Brain microvascular endothelial cell (primary cell): ENCODE data around the gene HOPX.

ENCODE experiments used
- DNase-seq: peaks from one replicate; pipeline ENCODE4 v3.0.0-alpha.2; 2020
- H3K27ac ChIP-seq: fragments of 250-450 bp; sonication (Bioruptor Pico); 2 replicates; pipeline ENCODE4 v1.5.1; 2020; ENCODE audit warnings: mild to moderate bottlenecking, moderate library complexity
- H3K27me3 ChIP-seq: fragments of 250-450 bp; sonication (Bioruptor Pico); replicated peaks from 2 replicates; pipeline ENCODE4 v1.5.1; 2020; ENCODE audit warnings: mild to moderate bottlenecking
- H3K36me3 ChIP-seq: fragments of 250-450 bp; sonication (Bioruptor Pico); replicated peaks from 2 replicates; pipeline ENCODE4 v1.5.1; 2020; ENCODE audit warnings: mild to moderate bottlenecking
- H3K4me3 ChIP-seq: 2 replicates; pipeline ENCODE4 v1.5.1; 2011; ENCODE audit warnings: low read depth, mild to moderate bottlenecking, control low read depth, low read length, moderate library complexity
- in situ Hi-C: cut with HindIII; loops from 2 replicates; pipeline ENCODE4 v1.10.0; 2017; ENCODE audit warnings: low sequenced_read_pairs, low pct_ligation_motif_present
- TF ChIP-seq, protein P1 (sequence below): IDR thresholded peaks from 2 replicates; pipeline ENCODE4 v1.5.1; 2011; ENCODE audit warnings: low read depth, mild to moderate bottlenecking, moderate library complexity, low read length, control low read depth, inconsistent platforms; ENCODE audit errors: missing control alignments

Gene HOPX

DNA sequence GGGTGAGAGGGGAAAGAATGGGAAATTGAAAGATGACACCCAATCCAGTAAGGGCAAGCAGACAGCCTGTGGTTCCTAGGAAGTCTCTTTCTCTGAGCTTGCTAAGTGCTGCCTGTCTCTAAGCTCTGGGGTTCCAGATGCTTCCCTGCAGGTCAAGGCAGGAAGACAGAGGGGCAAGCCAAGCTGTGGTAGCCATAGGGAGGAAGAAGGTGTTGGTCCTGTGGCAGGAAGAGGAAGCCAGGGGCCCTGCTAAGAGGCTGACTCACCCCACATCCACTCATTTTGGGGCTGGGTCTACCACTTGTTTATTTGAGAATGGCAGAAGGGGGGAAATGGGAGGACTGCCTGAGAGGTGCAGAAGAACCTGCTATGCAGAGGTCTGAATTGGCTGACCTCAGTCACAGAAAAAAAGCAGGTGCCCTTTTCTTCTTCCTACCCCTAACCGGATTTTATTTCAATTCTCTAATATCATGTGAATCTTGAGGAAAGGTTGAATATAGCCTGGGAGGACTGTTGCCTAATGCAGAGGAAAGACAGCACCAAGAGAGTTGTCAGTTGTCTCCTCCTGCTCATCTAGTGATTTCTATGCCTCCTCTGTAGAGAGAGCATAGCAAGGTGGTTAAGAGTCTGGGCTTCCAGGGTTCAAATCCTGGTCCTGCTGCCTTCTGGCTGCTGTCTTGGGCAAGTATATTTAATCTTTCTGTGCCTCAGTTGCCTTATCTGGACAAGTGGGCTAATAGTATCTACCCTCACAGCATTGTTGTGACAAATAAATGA, 27.4 kb downstream of the HOPX start:
- no peak overlapping the region for H3K4me3 ChIP-seq
- DNase-seq = no peak
- H3K27ac ChIP-seq = no peak overlapping the region
- TF ChIP-seq, protein P1, sequence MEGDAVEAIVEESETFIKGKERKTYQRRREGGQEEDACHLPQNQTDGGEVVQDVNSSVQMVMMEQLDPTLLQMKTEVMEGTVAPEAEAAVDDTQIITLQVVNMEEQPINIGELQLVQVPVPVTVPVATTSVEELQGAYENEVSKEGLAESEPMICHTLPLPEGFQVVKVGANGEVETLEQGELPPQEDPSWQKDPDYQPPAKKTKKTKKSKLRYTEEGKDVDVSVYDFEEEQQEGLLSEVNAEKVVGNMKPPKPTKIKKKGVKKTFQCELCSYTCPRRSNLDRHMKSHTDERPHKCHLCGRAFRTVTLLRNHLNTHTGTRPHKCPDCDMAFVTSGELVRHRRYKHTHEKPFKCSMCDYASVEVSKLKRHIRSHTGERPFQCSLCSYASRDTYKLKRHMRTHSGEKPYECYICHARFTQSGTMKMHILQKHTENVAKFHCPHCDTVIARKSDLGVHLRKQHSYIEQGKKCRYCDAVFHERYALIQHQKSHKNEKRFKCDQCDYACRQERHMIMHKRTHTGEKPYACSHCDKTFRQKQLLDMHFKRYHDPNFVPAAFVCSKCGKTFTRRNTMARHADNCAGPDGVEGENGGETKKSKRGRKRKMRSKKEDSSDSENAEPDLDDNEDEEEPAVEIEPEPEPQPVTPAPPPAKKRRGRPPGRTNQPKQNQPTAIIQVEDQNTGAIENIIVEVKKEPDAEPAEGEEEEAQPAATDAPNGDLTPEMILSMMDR = no peak
- H3K36me3 ChIP-seq = no peaks in the 10 kb centered on the region
- in situ Hi-C loops = no loop called here
- no peaks in the 10 kb centered on the region for H3K27me3 ChIP-seq

DNA sequence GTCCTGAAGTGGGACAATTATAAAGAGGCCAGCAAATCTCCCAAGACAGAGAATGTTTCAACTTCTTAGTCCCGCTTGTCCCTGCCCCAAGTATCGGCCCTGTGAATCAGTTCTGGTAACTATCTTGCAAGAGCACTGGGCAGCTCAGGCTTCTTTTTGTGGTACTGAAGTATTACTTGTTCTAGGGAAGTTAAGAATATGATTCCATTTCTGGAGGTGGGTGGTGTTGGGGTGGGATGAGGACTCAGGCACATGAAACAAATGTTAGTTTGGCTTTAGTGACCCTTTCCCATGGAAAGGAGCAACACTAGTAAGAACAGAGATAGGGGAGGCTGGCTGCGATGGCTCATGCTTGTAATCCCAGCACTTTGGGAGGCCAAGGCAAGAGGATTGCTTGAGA, 28.9 kb downstream of the HOPX start:
- TF ChIP-seq, protein P1 = no peak
- in situ Hi-C loops = no loop called here
- H3K36me3 ChIP-seq = no peaks in the 10 kb centered on the region
- DNase-seq = no peak
- no peak overlapping the region for H3K4me3 ChIP-seq
- H3K27ac ChIP-seq = no peak overlapping the region
- no peaks in the 10 kb centered on the region for H3K27me3 ChIP-seq

DNA sequence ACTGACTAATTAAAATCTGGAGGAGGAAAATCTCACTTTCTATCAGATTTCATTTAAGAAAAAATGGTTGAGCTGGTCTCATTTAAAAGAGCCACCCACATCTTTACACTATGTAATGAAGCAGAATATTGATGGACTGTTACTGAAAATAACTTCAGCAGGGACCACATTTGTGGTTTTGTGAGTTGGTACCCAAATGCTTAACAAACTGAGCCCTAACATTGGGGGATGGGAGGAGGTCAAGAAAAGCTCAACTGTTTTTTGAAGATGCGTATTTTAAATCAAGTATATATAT, 30.1 kb downstream of the HOPX start:
- in situ Hi-C loops = no loop called here

DNA sequence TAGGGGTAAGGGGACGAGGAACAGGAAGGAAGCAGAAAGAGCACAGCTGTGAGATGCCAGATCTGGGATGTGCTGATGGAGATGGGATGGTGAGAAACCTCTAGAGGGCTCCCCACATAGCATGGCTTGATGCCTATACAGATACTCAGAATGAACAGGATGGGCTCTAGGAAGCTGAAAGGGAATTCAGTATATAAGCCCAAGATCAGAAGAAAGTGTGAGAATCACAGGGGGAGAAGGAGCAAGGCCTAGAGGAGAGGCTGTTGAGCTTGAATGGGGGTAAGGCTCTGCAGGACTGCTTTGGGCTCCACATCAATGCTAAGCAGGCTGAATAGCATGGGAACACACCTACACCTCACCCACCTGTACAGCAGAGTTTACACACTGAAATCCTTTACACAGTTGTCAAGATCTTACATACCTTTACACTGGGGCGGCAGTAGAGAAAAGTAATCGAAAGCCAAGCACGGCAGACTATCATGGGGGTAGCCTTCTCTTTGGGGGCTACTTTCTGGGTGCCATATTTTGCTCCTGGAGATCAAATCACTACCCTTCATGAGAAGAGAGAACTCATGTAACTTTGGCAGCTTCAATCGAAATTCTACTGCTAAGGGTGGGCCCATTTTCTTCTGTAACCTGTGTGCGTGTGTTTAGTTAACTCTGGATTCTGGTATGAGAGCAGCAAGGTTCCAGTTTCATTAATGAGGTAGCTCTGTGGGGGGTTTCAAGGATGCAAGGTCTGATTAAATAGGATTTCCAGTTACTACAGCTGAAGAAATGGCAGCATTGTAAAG, 30.6 kb downstream of the HOPX start:
- Histone ChIP-seq H3K27me3 (no peaks in the 10 kb centered on the region), H3K4me3 (no peak overlapping the region), H3K36me3 (no peaks in the 10 kb centered on the region), H3K27ac (no peak overlapping the region)
- TF ChIP-seq, protein P1 = peak; percentile 53
- in situ Hi-C loops = no loop called here
- DNase-seq = no peak

More for the DNA sequence above, 30.1 kb downstream of the HOPX start:
- H3K27me3 ChIP-seq = no peaks in the 10 kb centered on the region
- DNase-seq = no peak
- TF ChIP-seq, protein P1 = no peak
- no peak overlapping the region for H3K4me3 ChIP-seq
- H3K36me3 ChIP-seq = no peaks in the 10 kb centered on the region
- no peak overlapping the region for H3K27ac ChIP-seq

DNA sequence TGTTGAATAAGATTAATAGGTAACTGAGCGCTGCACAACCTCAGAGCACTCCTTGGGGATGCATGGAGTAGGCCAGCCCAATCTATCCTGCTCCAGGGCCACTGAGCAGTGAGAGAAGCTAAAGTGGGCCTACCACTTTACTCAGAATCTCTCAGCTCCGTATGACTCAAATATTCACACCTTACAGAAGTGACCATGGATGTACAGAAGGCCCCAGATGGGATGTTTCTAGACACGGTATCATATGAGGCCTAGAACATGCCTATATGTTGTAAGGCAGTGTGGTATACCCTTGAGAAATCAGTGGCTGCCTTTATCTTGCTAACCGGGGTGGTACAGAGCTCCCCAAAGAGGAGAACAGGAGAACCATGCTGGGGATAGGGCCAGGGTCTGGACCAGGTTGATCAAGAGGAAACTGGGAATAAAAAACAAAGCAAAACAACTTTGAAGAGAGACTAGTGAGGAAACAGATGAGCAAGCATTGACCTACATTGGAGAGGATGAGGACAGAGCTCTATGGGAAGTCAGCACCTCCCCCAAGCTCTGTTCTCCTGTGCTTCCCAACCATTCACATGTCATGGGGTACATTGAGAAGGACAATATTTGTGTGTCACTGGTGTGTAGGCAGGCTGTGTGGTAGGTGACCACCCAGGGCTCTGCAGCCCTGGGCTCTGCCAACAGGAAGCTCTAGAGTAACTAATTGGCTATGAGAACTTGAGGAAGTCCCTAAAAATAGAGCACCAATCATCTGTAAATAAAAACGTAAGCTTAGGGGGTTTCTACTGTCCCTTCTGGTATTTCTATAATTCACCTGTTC, 31.4 kb downstream of the HOPX start:
- TF ChIP-seq, protein P1 = no peak
- Histone ChIP-seq H3K4me3 (no peak overlapping the region), H3K27me3 (no peaks in the 10 kb centered on the region), H3K36me3 (no peaks in the 10 kb centered on the region), H3K27ac (no peak overlapping the region)
- no peak for DNase-seq
- in situ Hi-C loops = no loop called here
